GM19463 (cell line): ENCODE measurements around the gene SHH.

Source experiments
- ATAC-seq: cut with Tn5 transposase; IDR thresholded peaks from one replicate; pipeline ENCODE4 v1.9.1; 2021; ENCODE audit warnings: mild to moderate bottlenecking, moderate library complexity; ENCODE audit not compliant: unreplicated experiment

SHH gene

GRCh38 chr7:155807789-155808548 is 4.3 kb downstream of the SHH start:
- peak; percentile 24 for ATAC-seq

- no peak for ATAC-seq
Observed at GRCh38 chr7:155807065-155807671, 5.1 kb downstream of the SHH start.

- ATAC-seq: no peak
Observed at GRCh38 chr7:155806096-155806871, 6.0 kb downstream of the SHH start.

- ATAC-seq: no peak
Observed at GRCh38 chr7:155805826-155806095, 6.5 kb downstream of the SHH start.

GRCh38 chr7:155804897-155805825 is 7.1 kb downstream of the SHH start:
- ATAC-seq: peak; percentile 39

- ATAC-seq: no peak
Observed at GRCh38 chr7:155804431-155804831, 7.8 kb downstream of the SHH start.

GRCh38 chr7:155803418-155804376 is 8.6 kb downstream of the SHH start:
- ATAC-seq: no peak

- no peak for ATAC-seq
Observed at GRCh38 chr7:155802906-155803417, 9.3 kb downstream of the SHH start.

- no peak for ATAC-seq
Observed at GRCh38 chr7:155802291-155802690, 10.0 kb downstream of the SHH start.

- no peak for ATAC-seq
Observed at GRCh38 chr7:155800741-155801267, 11.5 kb downstream of the SHH start.

- ATAC-seq: no peak
Observed at GRCh38 chr7:155800301-155800700, 12.0 kb downstream of the SHH start.

- ATAC-seq: no peak
Observed at GRCh38 chr7:155799514-155799913, 12.7 kb downstream of the SHH start.

GRCh38 chr7:155798673-155799439 is 13.4 kb downstream of the SHH start:
- ATAC-seq: no peak

- peak; percentile 13 for ATAC-seq
Observed at GRCh38 chr7:155797262-155798250, 14.7 kb downstream of the SHH start.

- peak; percentile 94 for ATAC-seq
Observed at GRCh38 chr7:155796381-155797261, 15.6 kb downstream of the SHH start.

- no peak for ATAC-seq
Observed at GRCh38 chr7:155795951-155796350, 16.3 kb downstream of the SHH start.
